GM12801 (cell line): ENCODE measurements around the gene CNTN5.

ENCODE experiments used
- CTCF ChIP-seq: IDR thresholded peaks from one replicate; pipeline ENCODE4 v1.5.1; 2011; ENCODE audit warnings: control low read depth; ENCODE audit not compliant: insufficient read length; ENCODE audit errors: extremely low read depth

Gene CNTN5

GRCh38 chr11:99791354-99791753 is 770.6 kb downstream of the CNTN5 start:
- no peak for TF ChIP-seq CTCF

GRCh38 chr11:99795999-99796398 is 775.2 kb downstream of the CNTN5 start:
- no peak for TF ChIP-seq CTCF

- TF ChIP-seq CTCF = no peak
Observed at GRCh38 chr11:99803501-99803900, 782.8 kb downstream of the CNTN5 start.

GRCh38 chr11:99812516-99812915 is 791.8 kb downstream of the CNTN5 start:
- TF ChIP-seq CTCF = no peak

GRCh38 chr11:99814021-99814420 is 793.3 kb downstream of the CNTN5 start:
- no peak for TF ChIP-seq CTCF

GRCh38 chr11:99814738-99815137 is 794.0 kb downstream of the CNTN5 start:
- TF ChIP-seq CTCF = no peak

- no peak for TF ChIP-seq CTCF
Observed at GRCh38 chr11:99818991-99819390, 798.2 kb downstream of the CNTN5 start.

- no peak for TF ChIP-seq CTCF
Observed at GRCh38 chr11:99822846-99823565, 802.3 kb downstream of the CNTN5 start.
